SK-N-SH treated with all-trans-retinoic acid at 6 μM for 48 hours (cell line): ENCODE measurements around the gene FAHD2A.

Source experiments
- ATAC-seq: fragments of 200-7000 bp; cut with Tn5 transposase; 3 replicates; pipeline ENCODE4 v1.9.1; 2020; ENCODE audit warnings: mild to moderate bottlenecking, moderate library complexity
- BACH2 ChIP-seq: fragments of 250-450 bp; sonication (Bioruptor Pico); IDR thresholded peaks from 2 replicates; pipeline ENCODE4 v1.9.0; 2021; ENCODE audit warnings: mild to moderate bottlenecking, borderline replicate concordance
- CSRNP3 ChIP-seq: fragments of 250-450 bp; sonication (Bioruptor Pico); IDR thresholded peaks from 2 replicates; pipeline ENCODE4 v1.5.1; 2021; ENCODE audit warnings: mild to moderate bottlenecking, moderate library complexity
- ESRRG ChIP-seq: fragments of 250-450 bp; sonication (Bioruptor Pico); IDR thresholded peaks from 2 replicates; pipeline ENCODE4 v1.6.1; 2021; ENCODE audit warnings: mild to moderate bottlenecking
- GLIS3 ChIP-seq: fragments of 250-450 bp; sonication (Bioruptor Pico); IDR thresholded peaks from 2 replicates; pipeline ENCODE4 v1.5.0; 2020; ENCODE audit warnings: mild to moderate bottlenecking, moderate library complexity
- ISL1 ChIP-seq: fragments of 250-450 bp; sonication (Bioruptor Pico); IDR thresholded peaks from 2 replicates; pipeline ENCODE4 v2.1.2; 2022; ENCODE audit warnings: mild to moderate bottlenecking, moderate library complexity
- OSR1 ChIP-seq: fragments of 250-450 bp; sonication (Bioruptor Pico); IDR thresholded peaks from 2 replicates; pipeline ENCODE4 v1.8.0; 2022; ENCODE audit warnings: moderate library complexity, mild to moderate bottlenecking, inconsistent platforms
- PATZ1 ChIP-seq: fragments of 250-450 bp; sonication (Bioruptor Pico); IDR thresholded peaks from 2 replicates; pipeline ENCODE4 v1.8.0; 2020; ENCODE audit warnings: mild to moderate bottlenecking, moderate library complexity, borderline replicate concordance
- POU6F1 ChIP-seq: fragments of 250-450 bp; sonication (Bioruptor Pico); IDR thresholded peaks from 2 replicates; pipeline ENCODE4 v1.8.0; 2021; ENCODE audit warnings: low read depth, mild to moderate bottlenecking, moderate library complexity, borderline replicate concordance
- PPARA ChIP-seq: fragments of 250-450 bp; sonication (Bioruptor Pico); IDR thresholded peaks from 2 replicates; pipeline ENCODE4 v1.5.0; 2020; ENCODE audit warnings: mild to moderate bottlenecking, borderline replicate concordance
- RARB ChIP-seq: fragments of 250-450 bp; sonication (Bioruptor Pico); IDR thresholded peaks from 2 replicates; pipeline ENCODE4 v1.8.0; 2021; ENCODE audit warnings: mild to moderate bottlenecking, moderate library complexity
- SNAI2 ChIP-seq: fragments of 250-450 bp; sonication (Bioruptor Pico); IDR thresholded peaks from 2 replicates; pipeline ENCODE4 v1.5.0; 2020; ENCODE audit warnings: mild to moderate bottlenecking, moderate library complexity
- TCF4 ChIP-seq: fragments of 250-450 bp; sonication (Bioruptor Pico); IDR thresholded peaks from 2 replicates; pipeline ENCODE4 v1.8.0; 2021; ENCODE audit warnings: mild to moderate bottlenecking, moderate library complexity, borderline replicate concordance
- TSHZ2 ChIP-seq: fragments of 250-450 bp; sonication (Bioruptor Pico); IDR thresholded peaks from 2 replicates; pipeline ENCODE4 v1.5.0; 2020; ENCODE audit warnings: mild to moderate bottlenecking, moderate library complexity
- ZC3H10 ChIP-seq: fragments of 250-450 bp; sonication (Bioruptor Pico); IDR thresholded peaks from 2 replicates; pipeline ENCODE4 v1.5.1; 2021; ENCODE audit warnings: mild to moderate bottlenecking, moderate library complexity
- ZFP30 ChIP-seq: fragments of 450-650 bp; formaldehyde crosslinking; IDR thresholded peaks from 2 replicates; pipeline ENCODE4 v1.5.0; 2022; ENCODE audit warnings: mild to moderate bottlenecking, moderate library complexity
- ZNF565 ChIP-seq: fragments of 450-650 bp; formaldehyde crosslinking; conservative IDR thresholded peaks from 2 replicates; pipeline ENCODE4 v1.5.0; 2020; ENCODE audit warnings: low read depth, mild to moderate bottlenecking, moderate library complexity
- ZNF8 ChIP-seq: fragments of 450-650 bp; formaldehyde crosslinking; IDR thresholded peaks from 2 replicates; pipeline ENCODE4 v1.5.0; 2020; ENCODE audit warnings: mild to moderate bottlenecking, moderate library complexity
- TF ChIP-seq, protein P1 (sequence below): fragments of 250-450 bp; sonication (Bioruptor Pico); IDR thresholded peaks from 2 replicates; pipeline ENCODE4 v1.5.1; 2020; ENCODE audit warnings: low read depth, mild to moderate bottlenecking, moderate library complexity

The FAHD2A gene

GRCh38 chr2:95384854-95385569, 17.5 kb upstream of the FAHD2A start:
- ATAC-seq, result no peak
- TF ChIP-seq OSR1 (CRISPR knock-in tag), result no peak
- TF ChIP-seq, protein P1, sequence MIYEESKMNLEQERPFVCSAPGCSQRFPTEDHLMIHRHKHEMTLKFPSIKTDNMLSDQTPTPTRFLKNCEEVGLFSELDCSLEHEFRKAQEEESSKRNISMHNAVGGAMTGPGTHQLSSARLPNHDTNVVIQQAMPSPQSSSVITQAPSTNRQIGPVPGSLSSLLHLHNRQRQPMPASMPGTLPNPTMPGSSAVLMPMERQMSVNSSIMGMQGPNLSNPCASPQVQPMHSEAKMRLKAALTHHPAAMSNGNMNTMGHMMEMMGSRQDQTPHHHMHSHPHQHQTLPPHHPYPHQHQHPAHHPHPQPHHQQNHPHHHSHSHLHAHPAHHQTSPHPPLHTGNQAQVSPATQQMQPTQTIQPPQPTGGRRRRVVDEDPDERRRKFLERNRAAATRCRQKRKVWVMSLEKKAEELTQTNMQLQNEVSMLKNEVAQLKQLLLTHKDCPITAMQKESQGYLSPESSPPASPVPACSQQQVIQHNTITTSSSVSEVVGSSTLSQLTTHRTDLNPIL (CRISPR knock-in tag), result no peak
- TF ChIP-seq ESRRG (CRISPR knock-in tag), result no peak
- TF ChIP-seq ZNF8, result no peak
- TF ChIP-seq CSRNP3 (CRISPR knock-in tag), result no peak
- no peak for TF ChIP-seq ZC3H10 (CRISPR knock-in tag)
- no peak for TF ChIP-seq ISL1
- TF ChIP-seq RARB (CRISPR knock-in tag), result no peak
- TF ChIP-seq TSHZ2 (CRISPR knock-in tag), result no peak
- TF ChIP-seq GLIS3 (CRISPR knock-in tag), result no peak
- TF ChIP-seq ZNF565 (CRISPR knock-in tag), result no peak

DNA sequence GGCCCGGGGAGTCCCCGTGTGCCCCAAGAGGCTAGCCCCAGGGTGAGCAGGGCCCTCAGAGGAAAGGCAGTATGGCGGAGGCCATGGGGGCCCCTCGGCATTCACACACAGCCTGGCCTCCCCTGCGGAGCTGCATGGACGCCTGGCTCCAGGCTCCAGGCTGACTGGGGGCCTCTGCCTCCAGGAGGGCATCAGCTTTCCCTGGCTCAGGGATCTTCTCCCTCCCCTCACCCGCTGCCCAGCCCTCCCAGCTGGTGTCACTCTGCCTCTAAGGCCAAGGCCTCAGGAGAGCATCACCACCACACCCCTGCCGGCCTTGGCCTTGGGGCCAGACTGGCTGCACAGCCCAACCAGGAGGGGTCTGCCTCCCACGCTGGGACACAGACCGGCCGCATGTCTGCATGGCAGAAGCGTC, 16.9 kb upstream of the FAHD2A start:
- no peak for TF ChIP-seq ZC3H10 (CRISPR knock-in tag)
- TF ChIP-seq, protein P1 (CRISPR knock-in tag), result no peak
- TF ChIP-seq TSHZ2 (CRISPR knock-in tag), result no peak
- TF ChIP-seq ISL1, result no peak
- no peak for TF ChIP-seq OSR1 (CRISPR knock-in tag)
- no peak for TF ChIP-seq PPARA (CRISPR knock-in tag)
- no peak for TF ChIP-seq TCF4
- TF ChIP-seq SNAI2 (CRISPR knock-in tag), result no peak
- TF ChIP-seq ZNF8, result no peak
- TF ChIP-seq PATZ1 (CRISPR knock-in tag), result no peak
- no peak for TF ChIP-seq BACH2 (CRISPR knock-in tag)
- TF ChIP-seq POU6F1, result no peak
- TF ChIP-seq CSRNP3 (CRISPR knock-in tag), result no peak
- TF ChIP-seq ZFP30 (CRISPR knock-in tag), result no peak
- ATAC-seq, result no peak
